Mesothelial cell of epicardium (in vitro differentiated cells): ENCODE measurements around the gene JARID2. TPM values are rescaled to one million over a fixed set of nuclear protein-coding genes. Genes with fewer than 3 reads are reported as not detected.

Source experiments
- DNase-seq, 2 experiments: peaks; one replicate each; pipeline ENCODE4 v3.0.0; 2021; ENCODE audit warnings: low spot score in 2 of 2; ENCODE audit not compliant: unreplicated experiment in 2 of 2
- H3K27ac Mint-ChIP-seq: 2 replicates; pipeline ENCODE4 v1.8.0; 2021; ENCODE audit warnings: mixed read lengths
- H3K27me3 Mint-ChIP-seq: 2 replicates; pipeline ENCODE4 v1.8.0; 2021; ENCODE audit warnings: low read depth, mixed read lengths
- H3K36me3 Mint-ChIP-seq: 2 replicates; pipeline ENCODE4 v1.8.0; 2021; ENCODE audit warnings: mixed read lengths
- H3K4me1 Mint-ChIP-seq: 2 replicates; pipeline ENCODE4 v1.8.0; 2021; ENCODE audit warnings: mixed read lengths
- H3K4me3 Mint-ChIP-seq: 2 replicates; pipeline ENCODE4 v1.8.0; 2021; ENCODE audit warnings: mild to moderate bottlenecking, moderate library complexity, mixed read lengths
- H3K9me3 Mint-ChIP-seq: 2 replicates; pipeline ENCODE4 v1.8.0; 2021; ENCODE audit warnings: mixed read lengths
- total RNA-seq: library from RNA; stranded (reverse); gene quantifications from 3 replicates; pipeline ENCODE4 v1.2.1, GENCODE V29; 2021
- TF ChIP-seq, protein P1 (sequence below): fragments of 200-600 bp; sonication (generic); IDR thresholded peaks from one replicate; pipeline ENCODE4 v1.5.0; 2021; ENCODE audit warnings: antibody characterized with exemption; ENCODE audit not compliant: unreplicated experiment

The JARID2 gene
- total RNA-seq, 1 donor from 2014 or later, result 35.3 TPM

DNA sequence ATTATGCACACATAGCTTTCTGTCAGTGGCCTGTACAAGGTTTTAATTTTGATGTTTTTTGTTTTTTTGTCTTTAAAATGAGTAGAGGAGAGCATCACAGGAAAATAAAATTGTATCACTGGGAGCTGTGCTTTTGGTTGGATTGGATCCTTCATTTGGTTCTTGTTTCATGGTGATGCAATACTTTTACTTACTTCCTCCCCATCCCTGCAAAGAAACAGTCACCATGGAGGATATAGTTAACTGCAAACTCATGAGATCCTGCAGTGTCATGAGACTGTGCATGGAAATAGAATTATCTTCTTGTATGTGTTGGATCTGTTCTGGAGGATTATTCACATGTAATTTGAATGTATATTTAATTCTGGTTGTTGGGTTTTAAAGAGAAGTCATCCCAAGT, 122.3 kb downstream of the JARID2 start:
- H3K27me3 Mint-ChIP-seq, result no peaks in the 10 kb centered on the region
- TF ChIP-seq, protein P1, sequence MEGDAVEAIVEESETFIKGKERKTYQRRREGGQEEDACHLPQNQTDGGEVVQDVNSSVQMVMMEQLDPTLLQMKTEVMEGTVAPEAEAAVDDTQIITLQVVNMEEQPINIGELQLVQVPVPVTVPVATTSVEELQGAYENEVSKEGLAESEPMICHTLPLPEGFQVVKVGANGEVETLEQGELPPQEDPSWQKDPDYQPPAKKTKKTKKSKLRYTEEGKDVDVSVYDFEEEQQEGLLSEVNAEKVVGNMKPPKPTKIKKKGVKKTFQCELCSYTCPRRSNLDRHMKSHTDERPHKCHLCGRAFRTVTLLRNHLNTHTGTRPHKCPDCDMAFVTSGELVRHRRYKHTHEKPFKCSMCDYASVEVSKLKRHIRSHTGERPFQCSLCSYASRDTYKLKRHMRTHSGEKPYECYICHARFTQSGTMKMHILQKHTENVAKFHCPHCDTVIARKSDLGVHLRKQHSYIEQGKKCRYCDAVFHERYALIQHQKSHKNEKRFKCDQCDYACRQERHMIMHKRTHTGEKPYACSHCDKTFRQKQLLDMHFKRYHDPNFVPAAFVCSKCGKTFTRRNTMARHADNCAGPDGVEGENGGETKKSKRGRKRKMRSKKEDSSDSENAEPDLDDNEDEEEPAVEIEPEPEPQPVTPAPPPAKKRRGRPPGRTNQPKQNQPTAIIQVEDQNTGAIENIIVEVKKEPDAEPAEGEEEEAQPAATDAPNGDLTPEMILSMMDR, result no peak
- H3K4me3 Mint-ChIP-seq, result no peak overlapping the region
- H3K27ac Mint-ChIP-seq, result no peak overlapping the region
- H3K36me3 Mint-ChIP-seq, result no peaks in the 10 kb centered on the region
- H3K9me3 Mint-ChIP-seq, result no peaks in the 10 kb centered on the region
- no peak for DNase-seq
- H3K4me1 Mint-ChIP-seq, result peaks cover 46% of the 10 kb centered on the region

DNA sequence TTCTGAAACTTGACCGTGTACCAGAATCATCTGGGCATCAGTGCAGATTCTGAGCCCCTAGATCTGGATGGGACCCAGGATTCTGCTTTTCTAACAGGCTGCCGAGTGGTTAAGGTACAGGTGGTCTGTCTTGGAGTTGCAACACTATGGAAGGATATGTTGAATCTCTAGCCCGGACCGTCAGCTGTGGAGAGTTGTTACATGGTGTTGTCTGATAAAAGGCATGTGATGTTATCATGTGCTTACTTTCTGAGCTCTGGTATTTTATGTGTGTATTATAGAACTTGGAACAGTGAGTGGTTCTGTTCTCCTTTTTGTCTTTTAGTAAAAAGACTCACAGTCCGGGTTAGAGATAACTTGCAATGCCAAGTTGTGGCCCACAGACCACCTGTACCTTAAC, 123.0 kb downstream of the JARID2 start:
- Mint-ChIP-seq H3K27ac (no peak overlapping the region), H3K9me3 (no peaks in the 10 kb centered on the region), H3K36me3 (no peaks in the 10 kb centered on the region)

GRCh38 chr6:15369838-15370237, 124.0 kb downstream of the JARID2 start:
- H3K27ac Mint-ChIP-seq, result no peak overlapping the region
- DNase-seq, result no peak
- no peaks in the 10 kb centered on the region for H3K36me3 Mint-ChIP-seq
- TF ChIP-seq, protein P1, result no peak
- no peak overlapping the region for H3K4me3 Mint-ChIP-seq
- no peaks in the 10 kb centered on the region for H3K9me3 Mint-ChIP-seq
- no peaks in the 10 kb centered on the region for H3K27me3 Mint-ChIP-seq
- peaks cover 40% of the 10 kb centered on the region for H3K4me1 Mint-ChIP-seq

More for the DNA sequence above, 123.0 kb downstream of the JARID2 start:
- Mint-ChIP-seq H3K27me3 (no peaks in the 10 kb centered on the region), H3K4me1 (peaks cover 46% of the 10 kb centered on the region), H3K4me3 (no peak overlapping the region)
- TF ChIP-seq, protein P1, result no peak
- DNase-seq, result no peak

DNA sequence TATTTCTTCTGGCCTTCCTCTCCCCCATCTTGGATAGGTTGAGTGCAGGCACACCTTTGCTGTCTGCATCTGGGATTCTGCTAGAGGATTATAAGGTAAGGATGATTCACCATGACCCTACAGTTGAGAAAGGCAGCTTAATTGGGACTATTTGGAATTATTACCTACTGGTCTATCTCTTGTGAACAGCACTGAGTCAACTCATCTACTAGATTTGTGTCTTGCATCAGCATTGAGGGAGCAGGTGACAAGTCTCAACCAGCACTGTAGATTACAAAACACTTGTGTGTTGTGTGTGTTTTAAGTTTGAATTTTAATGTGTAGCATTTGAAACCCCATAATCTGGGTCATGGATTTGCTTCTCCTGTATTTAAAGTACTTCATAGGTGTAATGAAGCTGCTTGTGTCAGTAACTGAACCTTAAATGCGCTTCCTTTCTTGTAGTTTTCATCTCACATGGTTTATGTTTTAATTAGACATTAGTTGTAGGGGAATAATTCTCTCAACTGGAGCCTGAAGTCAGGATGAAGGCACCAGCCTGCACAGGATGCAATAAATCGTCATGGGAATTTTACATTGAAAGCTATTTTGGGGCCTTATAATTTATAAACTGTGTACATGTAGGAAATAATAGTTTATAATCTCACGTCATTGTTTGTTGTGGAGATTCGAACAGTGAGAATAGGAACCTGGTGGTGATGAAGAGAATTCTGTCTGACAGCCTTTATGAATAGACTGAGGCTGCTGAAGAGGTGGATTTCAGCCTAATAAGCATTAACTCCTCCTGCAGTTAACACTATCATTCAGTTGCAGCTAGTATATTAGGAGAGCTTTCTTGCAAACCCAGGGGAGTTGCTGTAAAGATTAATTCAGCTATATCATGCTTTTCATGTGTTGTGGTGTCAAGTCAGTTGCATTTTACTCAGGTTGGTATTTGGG, 125.1 kb downstream of the JARID2 start:
- H3K36me3 Mint-ChIP-seq, result no peaks in the 10 kb centered on the region
- H3K4me3 Mint-ChIP-seq, result no peak overlapping the region
- TF ChIP-seq, protein P1, result no peak
- no peak overlapping the region for H3K27ac Mint-ChIP-seq
- H3K27me3 Mint-ChIP-seq, result no peaks in the 10 kb centered on the region
- H3K4me1 Mint-ChIP-seq, result peaks cover 29% of the 10 kb centered on the region
- DNase-seq, result no peak
- no peaks in the 10 kb centered on the region for H3K9me3 Mint-ChIP-seq

- TF ChIP-seq, protein P1, result no peak
- Mint-ChIP-seq H3K9me3 (peaks cover 5% of the 10 kb centered on the region), H3K4me1 (peaks cover 16% of the 10 kb centered on the region), H3K36me3 (peaks cover 5% of the 10 kb centered on the region), H3K27me3 (no peaks in the 10 kb centered on the region), H3K27ac (no peak overlapping the region), H3K4me3 (no peak overlapping the region)
- DNase-seq, result no peak
Measured at GRCh38 chr6:15372932-15373331, 127.1 kb downstream of the JARID2 start.
